Heart right ventricle (tissue), 16 donors: ENCODE data around the gene ARRDC1. TPM values are rescaled to one million over a fixed set of nuclear protein-coding genes. Genes with fewer than 3 reads are reported as not detected.
"Not testable (repeated sequence)": the region's sequence is repeated elsewhere in the genome, so short reads cannot be mapped to it uniquely, and the experiment has no call there.

Experiments used
- ATAC-seq, 8 donors: fragments of 200-7000 bp; cut with Tn5 transposase; one replicate each; pipeline ENCODE4 v1.9.1; 2020; ENCODE audit warnings: mild to moderate bottlenecking in 8 of 8, moderate library complexity in 8 of 8, moderate number of reproducible peaks in 1 of 8
- DNase-seq, 2 donors: peaks; one replicate each; pipeline ENCODE4 v3.0.0-alpha.2; 2020
- H3K27ac ChIP-seq, 10 donors: fragments of 200-600 bp; sonication (generic) in 2 of 10; one replicate each; pipeline versions ENCODE4 v1.5.0 to v1.8.0; 2020 to 2022; ENCODE audit warnings: mild to moderate bottlenecking in 3 of 10
- H3K27me3 ChIP-seq, 7 donors: fragments of 200-600 bp; one replicate each; pipeline ENCODE4 v1.8.0; 2021 to 2022; ENCODE audit warnings: mild to moderate bottlenecking in 2 of 7
- H3K36me3 ChIP-seq, 9 donors: fragments of 200-600 bp; sonication (generic) in 1 of 9; one replicate each; pipeline versions ENCODE4 v1.5.0 to v1.8.0; 2020 to 2022; ENCODE audit warnings: mild to moderate bottlenecking in 2 of 9
- H3K4me1 ChIP-seq, 9 donors: fragments of 200-600 bp; sonication (generic) in 1 of 9; one replicate each; pipeline versions ENCODE4 v1.5.0 to v1.8.0; 2020 to 2022; ENCODE audit warnings: mild to moderate bottlenecking in 4 of 9
- H3K4me3 ChIP-seq, 10 donors: fragments of 200-600 bp; sonication (generic) in 2 of 10; one replicate each; pipeline versions ENCODE4 v1.5.0 to v1.8.0; 2020 to 2022; ENCODE audit warnings: mild to moderate bottlenecking in 7 of 10, moderate library complexity in 2 of 10
- H3K9me3 ChIP-seq, 11 donors: fragments of 200-600 bp in 10 of 11; sonication (generic) in 2 of 11; one replicate each; pipeline versions ENCODE4 v1.5.0 to v1.8.0; 2013 to 2022; ENCODE audit warnings: mild to moderate bottlenecking in 2 of 11, control low read depth in 1 of 11, moderate library complexity in 1 of 11
- WGBS, 2 donors: extraction: QIAGEN DNeasy Blood & Tissue Kit; methylation state at CpG; one replicate each; pipeline ENCODE4 v1.1.7; 2013; ENCODE audit warnings: inconsistent platforms in 1 of 2; 5-methylcytosine and 5-hydroxymethylcytosine counted together
- intact Hi-C, 10 donors: fragments of 100-400 bp; cut with DNase I; formaldehyde crosslinking; loops; one replicate each; pipeline versions ENCODE4 v1.11.1 to v1.14.2; 2022
- polyA plus RNA-seq, 2 donors: library from polyadenylated mRNA; stranded (reverse); fragments of 200-250 nt; gene quantifications; one replicate each; pipeline ENCODE4 v1.2.3, GENCODE V29; 2013
- total RNA-seq, 10 donors: library from RNA; stranded (reverse); fragmentation: NEBNext Ultra II Directional in 3 of 10; extraction: Animal tissue kit (Norgen Biotek cat#: 25700) in 3 of 10; gene quantifications; one replicate each; pipeline versions ENCODE4 v1.2.1 to v1.2.4, GENCODE V29; 2021 to 2023
- TF ChIP-seq, protein P1 (sequence below), 9 donors: fragments of 200-600 bp; sonication (generic) in 2 of 9; IDR thresholded peaks; one replicate each; pipeline versions ENCODE4 v1.5.0 to v1.8.0; 2021 to 2022; ENCODE audit warnings: antibody characterized with exemption in 9 of 9, mild to moderate bottlenecking in 5 of 9, moderate library complexity in 1 of 9
- donor health status: Arrhythmogenic right ventricular cardiomyopathy.
- donor health status: ischemic (EF 13 %, LVEDD 7.1; RV severe dilation, severe dysfunction).
- donor health status: healthy with polysubstance abuse.
- donor health status: DM: no; HTN: yes; CAD: no.
- donor health status: DM: no; HTN: no; CAD: no.
- donor health status: ischemic (EF 25% LVEDD 6.9; RV normal size, moderate dysfunction).
- donor health status: ischemic (EF 25% LVEDD 5.7; RV mildly dilated, moderate dysfunction).
- donor health status: healthy.
- donor health status: DM: yes; HTN: yes; CAD: no.
- donor health status: Ischemic cardiomyopathy.
- donor health status: ischemic (EF 35%, LVEDD 5.7; RV mildly dilated, moderate dysfunction).
- donor health status: nonischemic (EF 11% LVEDD 7.7; RV severe dilation, severe dysfunction).
- donor health status: DM: yes; HTN: yes; CAD: no.
- donor health status: PGD.
- donor health status: ischemic (EF 29% LVEDD 5.4; RV normal size, mild dysfunction).
- donor health status: nonischemic (EF 23%, LVEDD 6.1; RV moderate dilation, normal function).

Gene ARRDC1
- total and polyA plus RNA-seq, 12 donors: 10.3 to 93.1 (median 15.2) TPM

DNA sequence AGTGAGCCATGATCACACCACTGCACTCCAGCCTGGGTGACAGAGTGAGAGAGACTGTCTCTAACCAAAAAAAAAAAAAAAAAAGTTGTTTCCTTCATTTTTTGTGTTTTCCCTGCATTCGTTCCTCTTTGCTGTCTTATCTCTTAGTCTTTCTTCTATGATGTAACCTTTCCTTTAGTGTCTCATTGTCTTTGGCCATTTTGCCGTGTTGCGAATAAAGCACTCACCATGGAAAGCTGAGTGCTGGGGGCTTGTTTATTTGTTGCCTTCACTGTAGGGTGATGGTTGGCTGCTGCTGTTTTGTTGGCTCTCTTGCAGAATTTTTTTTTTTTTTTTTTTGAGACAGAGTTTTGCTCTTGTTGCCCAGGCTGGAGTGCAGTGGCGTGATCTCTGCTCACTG, 21.0 kb downstream of the ARRDC1 start:
- Histone ChIP-seq H3K4me1 (peaks cover 6 to 59% (median 40%) of the 10 kb centered on the region in 9 donors), H3K9me3 (no peaks in the 10 kb centered on the region), H3K27ac (no peak overlapping the region), H3K4me3 (no peak overlapping the region), H3K27me3 (no peaks in the 10 kb centered on the region), H3K36me3 (peaks cover 0 to 8% (median 0%) of the 10 kb centered on the region in 9 donors)
- intact Hi-C loops: no loop called here
- 76 to 80% methylated on average over 4 of the region's 4 CpGs for WGBS, 2 donors
- no peak for DNase-seq
- TF ChIP-seq, protein P1, sequence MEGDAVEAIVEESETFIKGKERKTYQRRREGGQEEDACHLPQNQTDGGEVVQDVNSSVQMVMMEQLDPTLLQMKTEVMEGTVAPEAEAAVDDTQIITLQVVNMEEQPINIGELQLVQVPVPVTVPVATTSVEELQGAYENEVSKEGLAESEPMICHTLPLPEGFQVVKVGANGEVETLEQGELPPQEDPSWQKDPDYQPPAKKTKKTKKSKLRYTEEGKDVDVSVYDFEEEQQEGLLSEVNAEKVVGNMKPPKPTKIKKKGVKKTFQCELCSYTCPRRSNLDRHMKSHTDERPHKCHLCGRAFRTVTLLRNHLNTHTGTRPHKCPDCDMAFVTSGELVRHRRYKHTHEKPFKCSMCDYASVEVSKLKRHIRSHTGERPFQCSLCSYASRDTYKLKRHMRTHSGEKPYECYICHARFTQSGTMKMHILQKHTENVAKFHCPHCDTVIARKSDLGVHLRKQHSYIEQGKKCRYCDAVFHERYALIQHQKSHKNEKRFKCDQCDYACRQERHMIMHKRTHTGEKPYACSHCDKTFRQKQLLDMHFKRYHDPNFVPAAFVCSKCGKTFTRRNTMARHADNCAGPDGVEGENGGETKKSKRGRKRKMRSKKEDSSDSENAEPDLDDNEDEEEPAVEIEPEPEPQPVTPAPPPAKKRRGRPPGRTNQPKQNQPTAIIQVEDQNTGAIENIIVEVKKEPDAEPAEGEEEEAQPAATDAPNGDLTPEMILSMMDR (IDR thresholded peaks at IDR 0.05): no peak
- no peak for ATAC-seq

DNA sequence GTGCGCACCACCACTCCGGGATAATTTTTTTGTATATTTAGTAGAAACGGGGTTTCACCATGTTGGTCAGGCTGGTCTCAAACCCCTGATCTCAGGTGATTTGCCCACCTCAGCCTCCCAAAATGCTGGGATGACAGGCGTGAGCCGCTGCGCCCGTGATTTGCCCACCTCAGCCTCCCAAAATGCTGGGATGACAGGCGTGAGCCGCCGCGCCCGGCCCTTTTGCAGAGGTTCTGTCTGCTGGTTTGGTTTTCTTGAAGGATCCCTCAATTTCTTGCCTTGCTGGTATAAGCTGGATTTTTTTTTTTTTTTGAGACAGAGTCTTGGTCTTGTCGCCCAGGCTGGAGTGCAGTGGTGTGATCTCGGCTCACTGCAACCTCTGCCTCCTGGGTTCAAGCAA, 21.9 kb downstream of the ARRDC1 start:
- H3K4me3 ChIP-seq, H3K9me3 ChIP-seq, intact Hi-C loops, H3K27ac ChIP-seq, DNase-seq, H3K27me3 ChIP-seq, ATAC-seq, H3K36me3 ChIP-seq: not testable (repeated sequence)
- WGBS, 2 donors: 97 to 98% methylated on average over 14 of the region's 14 CpGs
- peaks cover 6 to 65% (median 42%) of the 10 kb centered on the region in 9 donors for H3K4me1 ChIP-seq

DNA sequence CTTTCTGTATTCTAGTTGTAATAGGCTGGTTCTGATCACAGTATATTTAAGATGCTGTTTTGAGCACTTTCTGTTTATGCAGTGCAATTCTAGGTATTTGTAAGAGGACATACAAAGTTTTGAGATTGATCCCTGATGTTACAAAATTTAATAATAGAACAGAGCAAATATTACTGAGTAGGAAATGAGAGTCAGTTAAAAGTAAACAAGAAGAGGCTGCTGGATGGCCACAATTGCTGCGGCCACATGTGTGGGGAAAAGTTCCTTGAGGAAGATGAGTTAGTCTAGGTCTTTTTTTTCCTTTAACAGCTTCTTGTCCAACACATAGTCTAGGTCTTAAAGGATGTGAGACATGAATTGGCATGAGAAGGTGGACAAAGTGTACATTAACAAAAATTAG, 24.6 kb downstream of the ARRDC1 start:
- ATAC-seq: no peak
- Histone ChIP-seq H3K4me3 (no peak overlapping the region), H3K36me3 (no peaks in the 10 kb centered on the region), H3K27ac (no peak overlapping the region), H3K9me3 (no peaks in the 10 kb centered on the region), H3K27me3 (no peaks in the 10 kb centered on the region), H3K4me1 (peaks cover 9 to 71% (median 47%) of the 10 kb centered on the region in 9 donors)
- TF ChIP-seq, protein P1 (IDR thresholded peaks at IDR 0.05): no peak
- no peak for DNase-seq
- WGBS, 2 donors: 71 to 76% methylated on average over 1 of the region's 1 CpG
- intact Hi-C loops: no loop called here

DNA sequence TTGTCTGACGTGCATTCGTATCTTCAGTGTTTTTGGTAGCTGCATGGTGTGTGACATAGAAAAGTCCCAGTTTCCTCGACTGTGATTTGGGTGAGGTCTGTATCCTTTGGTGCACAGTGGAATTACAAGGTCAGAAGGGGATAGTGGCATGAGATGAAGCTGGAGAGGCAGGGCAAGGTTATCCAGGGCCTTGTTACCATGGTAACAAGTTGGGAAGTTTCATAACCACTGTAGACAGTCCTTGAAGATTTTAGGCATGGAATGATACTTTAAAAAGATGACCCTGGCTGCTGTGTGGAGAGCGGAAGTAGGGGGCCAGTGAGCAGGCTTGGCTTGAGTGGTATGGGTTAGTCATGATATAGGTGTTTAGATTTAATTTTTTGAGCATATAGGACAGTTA, 25.2 kb downstream of the ARRDC1 start:
- ATAC-seq (peak in 3 of 8 donors; percentile 10 to 24 (median 10)), DNase-seq (no peak)
- no peaks in the 10 kb centered on the region for H3K27me3 ChIP-seq
- H3K27ac ChIP-seq: no peak overlapping the region
- no peaks in the 10 kb centered on the region for H3K9me3 ChIP-seq
- intact Hi-C loops: no loop called here
- WGBS, 2 donors: 65 to 79% methylated on average over 4 of the region's 4 CpGs
- no peaks in the 10 kb centered on the region for H3K36me3 ChIP-seq
- H3K4me1 ChIP-seq: peaks cover 9 to 65% (median 47%) of the 10 kb centered on the region in 9 donors
- no peak overlapping the region for H3K4me3 ChIP-seq
- TF ChIP-seq, protein P1 (IDR thresholded peaks at IDR 0.05): no peak

DNA sequence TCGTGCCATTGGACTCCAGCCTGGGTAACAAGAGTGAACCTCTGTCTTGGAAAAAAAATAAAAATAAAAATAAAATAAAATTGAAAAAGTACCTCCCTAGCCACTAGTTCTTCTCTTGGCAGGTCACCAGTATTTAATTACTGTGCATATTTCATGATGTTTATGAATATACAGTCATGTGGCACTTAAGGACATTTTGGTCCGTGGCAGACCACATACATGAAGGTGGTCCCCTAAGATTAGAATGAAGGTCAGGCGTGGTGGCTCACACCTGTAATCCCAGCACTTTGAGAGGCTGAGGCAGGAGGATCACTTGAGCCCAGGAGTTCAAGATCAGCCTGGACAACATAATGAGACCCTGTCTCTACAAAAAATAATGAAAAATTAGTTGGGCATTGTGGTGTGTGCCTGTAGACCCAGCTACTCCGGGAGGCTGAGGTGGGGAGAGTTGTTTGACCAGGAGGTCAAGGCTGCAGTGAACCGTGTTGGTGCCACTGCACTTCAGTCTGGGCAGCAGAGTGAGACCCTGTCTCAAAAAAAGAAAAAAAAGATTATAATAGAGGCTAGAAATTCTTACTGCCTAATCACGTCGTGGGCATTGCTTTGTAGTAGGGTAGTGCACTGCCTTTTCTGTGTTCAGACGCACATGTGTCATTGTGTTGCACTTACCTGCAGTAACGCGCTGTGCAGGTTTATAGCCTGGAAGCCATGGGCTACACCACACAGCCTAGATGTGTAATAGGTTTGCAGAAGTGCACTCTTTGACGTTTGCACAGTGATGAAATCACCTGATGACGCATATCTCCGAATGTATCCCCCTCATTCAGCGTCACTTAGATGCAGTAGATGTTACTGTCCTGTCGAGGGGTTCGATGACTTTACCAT, 26.1 kb downstream of the ARRDC1 start:
- Histone ChIP-seq H3K36me3 (no peaks in the 10 kb centered on the region), H3K4me3 (no peak overlapping the region), H3K4me1 (peaks cover 9 to 62% (median 45%) of the 10 kb centered on the region in 9 donors), H3K27ac (no peak overlapping the region), H3K27me3 (no peaks in the 10 kb centered on the region), H3K9me3 (no peaks in the 10 kb centered on the region)
- intact Hi-C loops: no loop called here
- WGBS, 2 donors: 88 to 92% methylated on average over 16 of the region's 16 CpGs
- TF ChIP-seq, protein P1 (IDR thresholded peaks at IDR 0.05): no peak
- ATAC-seq: no peak
- no peak for DNase-seq
